GM21447 (cell line): ENCODE results near the gene SUSD3.
A peak's percentile ranks its signal among the peaks of the same experiment; 100 is the strongest.

Experiments used
- ATAC-seq: cut with Tn5 transposase; IDR thresholded peaks from one replicate; pipeline ENCODE4 v1.9.1; 2021; ENCODE audit not compliant: unreplicated experiment

Gene SUSD3

DNA sequence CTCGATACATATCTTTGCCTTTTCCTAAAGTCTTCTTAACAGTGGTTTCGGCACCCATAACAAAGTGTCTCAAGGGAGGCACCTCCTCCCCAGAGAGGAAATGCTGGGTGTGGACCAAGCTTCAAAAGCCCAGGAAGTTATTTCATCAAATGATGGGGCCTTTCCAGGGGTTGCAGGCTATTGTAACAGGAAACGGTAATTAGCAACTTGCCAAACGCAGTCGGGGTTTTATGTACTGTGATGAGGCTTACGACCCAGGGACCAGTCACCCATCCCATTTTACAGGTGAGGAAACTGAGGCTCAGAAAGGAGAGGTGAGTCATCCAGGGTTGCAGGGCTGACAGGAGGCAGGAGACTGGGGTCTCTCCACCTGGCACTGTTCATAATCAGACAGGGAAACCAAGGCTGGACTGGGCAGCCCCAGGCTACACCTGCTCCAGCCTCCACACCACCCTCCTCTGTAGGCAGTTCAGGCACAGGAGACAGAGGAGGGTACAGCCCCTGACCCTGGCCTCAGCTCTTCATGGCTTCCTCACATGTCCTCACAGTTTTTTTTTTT, 30.0 kb upstream of the SUSD3 start:
- peak; percentile 63 for ATAC-seq

DNA sequence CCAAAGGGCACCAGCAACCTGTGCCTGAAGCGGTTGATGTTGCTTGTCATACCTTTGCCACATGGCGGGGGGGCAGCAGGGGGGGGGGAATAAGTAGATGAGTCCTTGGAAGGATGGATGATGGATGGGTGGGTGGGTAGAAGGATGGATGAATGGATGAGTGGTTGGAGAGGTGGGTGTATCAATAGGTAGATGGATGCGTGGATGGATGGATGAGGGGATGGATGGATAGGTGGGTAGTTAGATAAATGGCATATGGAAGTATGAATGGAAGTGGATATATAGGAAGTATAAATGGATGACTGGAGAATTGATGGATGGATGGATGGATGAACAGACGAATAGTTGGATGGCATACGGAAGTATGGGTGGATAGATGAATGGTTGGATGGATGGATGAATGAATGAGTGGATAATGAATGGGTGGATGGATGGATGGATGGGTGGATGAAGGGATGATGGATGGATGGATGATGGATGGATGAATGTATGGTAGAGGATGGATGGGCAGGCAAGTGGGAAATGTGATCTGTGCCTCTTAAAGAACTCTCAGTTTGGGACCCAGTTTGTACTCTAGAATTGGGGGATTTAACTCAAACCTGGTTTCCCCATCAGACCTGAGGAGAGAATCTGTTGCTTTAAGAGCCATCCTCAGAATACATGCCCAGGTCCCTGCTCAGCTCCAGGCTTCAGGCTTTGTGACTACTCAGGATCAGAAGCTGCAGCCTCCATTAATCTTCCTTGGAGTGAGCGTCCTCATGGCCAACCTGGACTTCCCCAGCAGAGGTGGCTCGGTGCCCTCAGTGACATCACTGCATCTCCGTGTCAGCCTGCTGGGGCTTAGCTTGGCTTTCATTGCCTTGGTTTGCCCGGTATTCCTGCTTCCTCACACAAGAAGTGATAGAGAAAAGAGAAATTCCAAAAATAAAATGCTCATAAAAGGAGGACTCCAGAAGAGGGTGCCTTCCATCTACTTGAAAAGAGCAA, 27.6 kb upstream of the SUSD3 start:
- ATAC-seq, result no peak

DNA sequence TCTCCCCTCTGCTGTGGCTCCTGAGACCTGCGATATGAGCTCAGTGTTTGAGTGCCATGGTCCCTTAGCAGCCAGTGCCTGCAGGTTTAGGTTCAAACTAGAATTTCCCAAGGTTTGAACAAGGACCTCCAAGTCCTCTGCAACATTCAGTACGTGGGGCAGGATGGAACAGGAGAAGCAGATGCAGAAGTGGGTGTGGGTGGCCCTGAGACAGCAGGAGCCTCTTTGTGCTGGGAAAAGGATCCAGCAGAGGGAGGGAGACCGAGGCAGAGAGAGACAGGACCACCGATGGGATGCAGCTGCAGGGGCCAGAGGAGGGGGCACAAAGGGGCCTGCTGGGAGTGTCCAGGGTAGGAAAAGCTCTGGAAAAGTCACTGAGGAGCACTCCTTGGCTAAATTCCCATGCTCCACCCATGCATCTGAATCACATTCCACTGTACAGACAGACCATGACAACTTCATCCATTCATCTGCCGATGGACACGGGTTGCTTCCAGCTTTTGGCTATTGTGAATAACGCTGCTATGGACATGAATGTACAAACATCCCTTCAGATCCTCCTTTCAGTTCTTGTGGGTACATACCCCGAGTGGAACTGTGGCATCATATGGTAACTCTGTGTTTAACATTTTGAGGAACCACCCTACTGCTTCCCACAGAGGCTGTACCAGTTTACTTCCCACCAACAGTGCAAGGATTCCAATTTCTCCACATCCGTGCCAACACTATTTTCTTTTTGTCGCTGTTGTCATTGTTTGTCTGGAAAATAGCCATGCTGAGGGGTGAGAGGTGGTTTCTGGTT, 26.7 kb upstream of the SUSD3 start:
- ATAC-seq, result no peak

DNA sequence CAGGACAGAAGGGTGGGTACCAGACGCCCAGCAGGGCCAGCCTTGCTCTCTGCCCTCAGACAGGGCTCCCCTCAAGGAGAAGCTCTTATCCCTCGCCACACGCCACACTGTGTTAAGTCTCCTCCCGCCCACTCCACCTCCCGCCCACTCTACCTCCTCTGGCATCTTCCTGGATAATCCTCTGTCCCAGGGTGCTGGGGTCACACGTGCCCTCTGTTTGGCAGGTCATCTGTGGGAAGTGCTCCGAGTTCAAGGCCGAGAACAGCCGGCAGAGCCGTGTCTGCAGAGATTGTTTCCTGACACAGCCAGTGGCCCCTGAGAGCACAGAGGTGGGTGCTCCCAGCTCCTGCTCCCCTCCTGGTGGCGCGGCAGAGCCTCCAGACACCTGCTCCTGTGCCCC, 26.0 kb upstream of the SUSD3 start:
- ATAC-seq, result no peak

DNA sequence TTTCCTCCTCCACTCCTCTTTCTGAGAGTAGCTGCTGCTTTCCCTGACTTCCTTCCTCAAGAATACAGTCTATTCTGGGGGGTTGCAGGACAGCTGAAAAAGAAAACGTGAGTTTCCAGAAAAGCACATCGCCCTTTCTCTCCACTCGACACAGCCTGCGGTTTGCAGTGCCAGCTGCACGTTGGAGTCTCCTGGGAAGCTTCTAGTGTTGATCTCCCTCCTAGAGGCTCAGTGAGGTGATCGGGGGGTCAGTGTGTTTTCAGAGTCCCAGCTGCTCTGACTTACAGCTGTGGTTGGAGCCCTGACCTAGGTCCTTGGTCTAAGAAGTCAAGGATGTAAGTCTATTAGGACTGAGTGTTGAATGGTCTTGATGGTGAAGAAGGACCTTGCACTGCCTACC, 25.0 kb upstream of the SUSD3 start:
- ATAC-seq, result no peak

DNA sequence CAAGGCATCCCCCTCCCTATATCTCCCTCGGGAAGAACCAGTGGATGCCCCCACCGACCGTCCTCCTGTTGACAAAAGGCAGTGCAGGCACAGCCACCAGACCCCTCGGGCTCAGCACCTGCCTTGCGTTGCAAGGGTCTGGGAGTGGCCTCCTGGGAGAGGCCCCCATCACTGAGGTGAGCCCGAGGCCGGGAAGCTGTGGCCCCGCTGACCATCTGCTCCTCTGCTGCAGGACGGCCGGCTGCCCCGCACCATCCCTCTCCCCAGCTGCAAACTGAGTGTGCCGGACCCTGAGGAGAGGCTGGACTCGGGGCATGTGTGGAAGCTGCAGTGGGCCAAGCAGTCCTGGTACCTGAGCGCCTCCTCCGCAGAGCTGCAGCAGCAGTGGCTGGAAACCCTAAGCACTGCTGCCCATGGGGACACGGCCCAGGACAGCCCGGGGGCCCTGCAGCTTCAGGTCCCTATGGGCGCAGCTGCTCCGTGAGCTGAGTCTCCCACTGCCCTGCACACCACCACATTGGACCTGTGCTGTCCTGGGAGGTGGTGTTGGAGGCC, 23.3 kb upstream of the SUSD3 start:
- no peak for ATAC-seq

DNA sequence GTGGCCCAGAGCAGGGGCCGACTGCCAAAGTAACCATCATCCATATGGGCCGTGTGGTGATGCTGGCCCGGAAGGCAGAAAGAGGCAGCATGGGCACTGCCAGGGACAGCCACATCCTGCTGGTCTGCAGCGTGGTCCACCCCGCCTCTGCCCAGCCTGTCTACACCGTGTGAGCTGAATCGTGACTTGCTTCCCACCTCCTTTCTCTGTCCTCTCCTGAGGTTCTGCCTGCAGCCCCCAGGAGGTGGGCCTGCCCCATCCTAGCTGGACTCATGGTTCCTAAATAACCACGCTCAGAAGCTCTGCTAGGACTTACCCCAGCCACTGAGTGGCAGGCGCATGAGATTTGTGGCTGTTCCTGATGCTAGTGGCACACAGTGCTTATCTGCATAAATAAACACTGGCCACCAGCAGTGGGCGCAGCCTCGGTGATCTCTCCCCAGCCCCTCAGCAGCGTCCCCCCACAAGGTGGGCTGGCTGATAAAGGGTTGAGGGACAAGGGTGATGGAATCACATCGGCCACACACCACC, 22.6 kb upstream of the SUSD3 start:
- ATAC-seq, result no peak

DNA sequence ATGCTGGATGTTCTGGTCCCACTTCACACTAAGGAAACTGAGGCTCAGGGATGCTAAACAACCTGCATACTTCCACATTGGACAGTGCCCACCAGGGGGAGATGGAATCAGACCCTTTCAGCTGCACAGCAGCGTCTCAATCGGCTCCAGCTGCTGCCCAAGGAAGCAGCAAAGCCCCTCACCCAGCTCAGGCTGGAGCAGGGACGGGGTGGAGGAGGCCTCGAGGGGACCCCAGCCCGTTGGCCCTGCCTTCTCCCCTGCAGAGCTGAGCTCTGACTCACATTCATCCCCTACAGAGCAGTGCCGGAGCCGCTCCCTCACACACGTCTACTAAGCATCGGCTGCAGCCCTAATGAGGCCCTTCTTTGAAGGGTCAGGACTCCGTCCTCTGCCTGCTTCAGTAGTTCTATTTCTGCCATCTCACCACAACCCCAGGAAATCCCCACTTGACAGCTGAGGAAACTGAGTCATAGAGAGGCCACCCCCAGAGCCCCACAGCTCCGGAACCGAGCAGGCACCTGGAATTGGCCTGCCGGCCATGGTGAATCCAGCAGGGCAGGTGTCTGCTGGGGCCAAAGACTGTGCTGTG, 21.5 kb upstream of the SUSD3 start:
- ATAC-seq, result no peak

DNA sequence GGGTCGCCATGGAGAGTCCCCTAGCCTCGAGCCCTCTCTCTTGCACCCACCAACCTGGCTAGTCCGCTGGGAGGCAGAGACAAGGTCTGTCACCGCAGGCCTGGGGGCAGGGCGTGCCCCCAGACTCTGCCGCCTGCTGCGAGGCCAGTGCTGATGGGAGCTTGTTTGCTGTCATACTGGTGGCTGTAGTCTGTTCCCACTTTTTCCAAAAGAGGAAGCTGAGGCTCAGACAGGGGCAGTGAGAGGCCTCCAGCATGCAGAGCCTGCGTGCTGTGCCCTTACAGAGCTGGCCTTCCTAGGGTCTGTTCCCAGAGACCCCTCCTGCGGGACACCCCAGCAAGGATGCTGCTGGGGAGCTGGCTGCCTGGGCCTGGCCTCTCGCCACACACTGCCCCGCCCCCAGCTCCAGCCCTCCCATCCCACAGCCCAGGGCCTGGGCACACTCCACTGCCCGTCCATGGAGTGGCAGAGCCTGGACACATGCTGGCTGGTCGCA, 21.0 kb upstream of the SUSD3 start:
- no peak for ATAC-seq

DNA sequence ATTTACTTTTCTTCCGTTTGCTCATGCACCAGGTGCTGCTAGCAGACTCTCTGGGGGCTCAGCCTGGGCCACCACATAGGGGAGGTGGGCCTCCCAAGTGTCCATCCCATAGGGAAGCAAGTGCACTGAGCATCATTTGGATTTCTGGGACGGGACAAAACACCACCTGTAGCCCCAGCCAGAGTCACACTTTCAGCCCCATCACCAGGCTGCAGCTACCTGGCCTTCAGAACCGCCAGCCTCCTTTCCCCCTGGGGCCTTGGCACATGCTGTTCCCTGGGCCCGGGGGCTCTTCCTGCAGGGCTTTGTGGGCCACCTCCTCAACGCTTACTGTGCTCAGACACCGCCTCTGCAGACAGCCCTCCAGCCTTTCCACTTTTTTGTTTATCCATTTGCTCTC, 19.6 kb upstream of the SUSD3 start:
- ATAC-seq, result no peak

DNA sequence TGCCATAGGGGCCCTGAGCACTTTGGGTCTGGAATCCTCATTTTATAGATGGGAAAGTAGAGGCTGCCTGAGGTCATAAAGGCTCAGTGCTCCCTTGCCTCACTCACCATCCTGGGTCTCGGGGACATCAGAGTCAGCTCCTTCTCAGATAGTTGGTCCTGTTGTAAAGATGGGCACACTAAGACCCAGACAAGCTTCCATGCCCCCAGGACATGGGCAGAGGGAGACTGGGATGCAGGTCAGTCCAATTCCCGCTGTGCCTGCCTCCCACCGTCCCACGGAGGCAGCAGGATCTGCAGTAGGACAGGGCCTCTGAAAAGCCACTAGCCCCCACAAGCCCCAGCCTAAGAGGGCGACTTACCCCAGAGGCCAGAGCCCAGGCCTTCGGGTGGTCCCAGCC, 19.0 kb upstream of the SUSD3 start:
- ATAC-seq, result no peak

DNA sequence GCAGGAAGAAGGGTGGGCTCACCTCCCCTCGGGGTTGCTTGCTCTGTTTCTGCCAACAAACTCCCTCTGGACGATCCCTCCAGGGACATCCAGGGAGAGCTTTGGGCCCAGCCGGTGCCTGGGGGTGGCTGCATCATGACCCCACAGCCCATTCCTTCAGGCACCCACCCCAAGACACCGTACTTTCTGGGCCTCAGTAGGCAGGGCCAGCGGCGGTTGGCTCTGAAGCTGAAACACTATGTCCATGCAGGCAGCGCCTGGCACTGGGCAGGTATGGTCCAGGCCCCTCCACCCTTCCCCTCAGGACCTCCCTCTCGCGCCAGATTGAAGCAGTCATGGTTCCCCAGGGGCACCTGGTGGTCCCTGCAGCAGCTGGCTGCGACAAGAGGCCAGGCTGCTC, 18.5 kb upstream of the SUSD3 start:
- no peak for ATAC-seq

DNA sequence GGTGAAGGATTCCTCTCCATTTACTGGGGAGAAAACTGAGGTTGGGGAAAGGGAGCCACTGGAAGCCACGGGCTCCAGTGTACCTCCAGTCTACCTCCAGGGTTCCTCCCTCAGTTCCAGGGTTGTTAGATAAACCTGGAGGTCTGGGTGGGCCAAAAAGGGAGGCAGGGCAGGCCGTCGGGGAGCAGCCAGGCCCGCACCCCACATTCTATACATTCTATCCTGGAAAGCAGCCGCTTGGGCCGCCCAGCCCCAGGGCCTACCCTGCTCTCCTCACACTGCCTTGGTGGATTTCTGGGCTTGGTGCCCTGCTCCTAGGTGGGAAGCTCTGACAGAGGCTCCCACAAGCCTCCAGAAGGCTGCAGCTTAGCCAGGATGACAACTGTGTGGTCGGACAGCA, 18.1 kb upstream of the SUSD3 start:
- ATAC-seq, result no peak

DNA sequence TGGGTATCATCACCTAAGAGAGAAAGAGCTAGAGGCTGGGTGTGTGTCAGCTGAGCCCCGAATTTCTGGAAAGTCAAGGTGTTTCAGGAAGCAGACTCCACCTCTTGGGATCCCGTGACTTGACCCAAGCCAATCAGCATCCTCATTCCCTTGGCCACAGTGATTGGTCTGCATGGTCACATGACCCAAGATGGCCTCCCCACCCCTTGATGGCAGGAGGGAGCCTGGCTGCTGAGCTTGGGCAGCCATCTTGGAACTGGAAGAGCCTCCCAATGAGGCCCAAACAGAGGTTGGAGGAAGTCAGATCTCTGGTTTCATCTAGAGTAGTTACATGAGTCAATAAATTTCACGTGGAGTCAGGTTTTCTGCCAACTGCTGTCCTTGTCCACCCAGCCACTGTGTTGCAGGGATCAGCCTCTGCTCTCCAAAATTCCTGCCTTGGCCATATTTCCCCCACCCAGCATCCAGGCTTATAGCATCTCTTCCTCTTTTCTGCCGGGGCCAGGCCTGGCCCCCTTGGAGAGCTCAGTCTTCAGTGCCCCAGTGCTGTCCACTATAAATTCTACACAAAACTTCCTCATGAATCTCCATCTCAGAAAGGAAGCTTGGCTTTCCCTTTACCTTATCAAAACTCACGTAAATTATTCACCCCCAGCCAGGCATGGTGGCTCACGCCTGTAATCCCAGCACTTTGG, 17.2 kb upstream of the SUSD3 start:
- ATAC-seq, result no peak

DNA sequence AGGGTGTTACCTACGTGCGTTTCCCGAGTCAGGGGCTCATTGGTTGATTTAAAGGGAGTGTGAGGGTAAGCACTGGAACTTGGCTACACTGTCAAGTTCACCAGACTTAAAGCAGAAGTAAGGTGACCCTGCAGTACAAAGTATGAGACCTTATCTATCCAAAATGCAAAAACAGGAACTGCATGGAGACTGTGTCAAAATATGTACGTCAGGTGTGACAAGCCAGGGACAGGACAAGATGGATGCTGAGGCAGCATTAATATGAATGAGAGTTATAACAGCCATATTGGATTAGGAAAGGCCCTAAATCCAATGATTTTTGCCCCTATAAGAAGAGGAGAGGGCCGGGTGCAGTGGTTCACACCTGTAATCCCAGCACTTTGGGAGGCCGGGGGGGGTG, 15.4 kb upstream of the SUSD3 start:
- no peak for ATAC-seq

DNA sequence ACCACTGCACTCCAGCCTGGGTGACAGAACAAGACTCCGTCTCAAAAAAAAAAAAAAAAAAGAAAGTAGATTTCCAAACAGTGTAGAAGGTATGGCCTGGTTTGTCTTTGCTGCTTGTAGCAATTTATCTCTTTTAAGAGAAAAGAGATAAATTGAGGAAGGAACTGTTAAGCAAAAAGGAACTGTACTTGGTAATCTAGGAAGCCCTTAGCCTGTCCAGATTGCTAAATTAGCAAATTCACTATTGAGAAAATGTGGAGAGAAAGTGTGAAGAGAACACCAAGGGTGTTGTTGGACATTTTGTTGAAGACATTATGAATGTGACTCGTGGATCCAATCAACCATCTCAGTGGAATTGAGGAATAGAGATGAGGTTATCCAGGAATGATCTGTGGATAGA, 13.0 kb upstream of the SUSD3 start:
- ATAC-seq, result no peak

DNA sequence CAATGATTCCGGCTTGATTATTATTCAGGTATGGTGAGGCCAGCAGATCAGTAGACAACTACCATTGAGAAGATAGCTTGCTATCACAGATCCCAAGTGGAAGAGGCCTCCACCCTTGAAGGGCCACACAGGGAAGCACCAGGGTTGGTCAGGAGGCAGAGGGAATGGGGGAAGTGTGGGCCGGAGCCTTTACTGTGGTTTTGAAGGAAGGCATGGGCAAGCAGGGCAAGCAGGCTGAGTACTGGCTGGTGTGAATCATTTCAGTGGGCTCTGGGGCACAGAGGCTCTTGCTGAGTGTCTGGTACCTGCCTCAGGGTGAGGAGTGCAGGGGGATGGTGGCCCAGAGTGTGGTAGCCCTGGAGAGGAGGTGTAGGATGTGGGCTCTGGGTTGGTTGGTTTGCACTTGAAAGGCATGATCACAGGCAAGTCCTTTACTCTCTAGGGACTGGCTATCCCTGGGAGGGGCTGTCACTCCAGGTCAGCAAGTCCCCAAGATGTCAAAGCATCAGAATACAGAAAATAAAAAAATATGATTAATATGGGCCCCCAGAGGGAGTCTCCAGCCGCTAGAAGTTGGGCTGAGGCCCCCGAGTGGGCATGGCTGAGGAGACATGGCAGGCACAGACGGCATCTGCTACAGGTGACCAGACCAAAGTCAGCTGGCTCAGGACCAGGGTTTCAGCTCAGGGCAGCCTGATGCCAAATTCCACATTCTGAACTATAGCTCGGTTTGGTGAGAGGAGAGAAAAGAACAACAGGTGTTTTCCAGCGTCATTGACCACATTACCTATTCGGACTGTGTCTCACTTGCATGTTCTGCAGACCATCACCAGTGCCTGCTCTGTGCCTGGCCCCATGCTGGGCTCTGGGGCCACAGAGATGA, 9.7 kb upstream of the SUSD3 start:
- no peak for ATAC-seq

DNA sequence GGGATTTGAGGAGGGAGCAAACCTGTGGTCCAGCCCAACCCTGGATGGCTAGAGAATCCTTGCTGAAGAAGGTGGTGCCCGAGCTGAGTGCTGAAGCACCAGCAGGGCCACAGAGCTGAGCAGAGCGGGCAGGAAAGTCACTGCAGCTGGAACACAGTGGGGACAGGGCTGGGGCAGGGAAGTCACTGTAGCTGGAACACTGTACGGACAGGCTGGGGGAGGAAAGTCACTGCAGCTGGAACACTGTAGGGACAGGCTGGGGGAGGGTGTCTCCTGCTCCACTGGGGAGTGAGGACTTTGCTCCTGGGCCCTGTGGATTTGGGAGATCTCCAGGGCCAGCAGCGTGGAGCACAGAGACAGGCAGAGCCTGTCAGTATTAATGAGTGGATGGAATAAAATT, 9.0 kb upstream of the SUSD3 start:
- no peak for ATAC-seq

DNA sequence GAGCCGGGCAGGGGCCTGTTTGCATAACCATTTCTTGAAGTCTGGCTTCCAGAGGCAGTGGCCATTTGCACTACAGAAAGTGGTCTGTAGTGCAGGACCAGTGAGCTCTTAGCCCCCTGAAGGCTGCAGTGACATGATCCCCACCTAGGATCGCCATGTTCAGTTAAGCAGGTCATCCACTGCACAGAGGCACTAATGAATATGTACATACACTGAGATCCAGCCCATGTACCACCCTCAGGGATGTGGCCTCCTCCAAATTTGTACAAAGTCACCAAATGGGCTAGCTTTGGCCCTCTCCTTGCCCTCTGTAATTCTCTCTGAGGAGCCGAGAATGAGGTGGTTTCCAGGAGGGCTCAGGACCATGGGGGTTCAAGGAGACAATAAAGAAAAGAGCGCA, 8.3 kb upstream of the SUSD3 start:
- no peak for ATAC-seq
